DND-41 (cell line): Measurements from ENCODE around the gene ADCY7.

ENCODE experiments used
- ATAC-seq: fragments of 200-7000 bp; cut with Tn5 transposase; 3 replicates; pipeline ENCODE4 v1.9.1; 2021; ENCODE audit warnings: low read depth; ENCODE audit not compliant: insufficient read depth
- DNase-seq: peaks from one replicate; pipeline ENCODE4 v3.0.0-alpha.2; 2020
- H2AFZ ChIP-seq: 2 replicates; pipeline ENCODE4 v1.6.0; 2012; ENCODE audit warnings: low read depth, low read length
- H3K27ac ChIP-seq: 2 replicates; pipeline ENCODE4 v1.5.1; 2012; ENCODE audit warnings: low read length, inconsistent platforms
- H3K27me3 ChIP-seq: fragments of 200-600 bp; sonication (generic); 2 replicates; pipeline ENCODE4 v1.6.0; 2012; ENCODE audit warnings: low read length, mild to moderate bottlenecking, inconsistent platforms; ENCODE audit not compliant: insufficient read depth, poor library complexity
- H3K36me3 ChIP-seq: 2 replicates; pipeline ENCODE4 v1.5.1; 2012; ENCODE audit warnings: low read length, inconsistent platforms; ENCODE audit not compliant: insufficient read depth
- H3K4me1 ChIP-seq: 2 replicates; pipeline ENCODE4 v1.5.1; 2012; ENCODE audit warnings: mild to moderate bottlenecking, low read length; ENCODE audit not compliant: insufficient read depth
- H3K4me2 ChIP-seq: 2 replicates; pipeline ENCODE4 v1.6.0; 2012; ENCODE audit warnings: mild to moderate bottlenecking, moderate library complexity, low read length, inconsistent platforms; ENCODE audit not compliant: insufficient read depth
- H3K4me3 ChIP-seq, 2 experiments: fragments of 200-600 bp in 1 of 2; shearing (Covaris generic) in 1 of 2; 2 replicates each; pipeline ENCODE4 v1.5.1; 2012 to 2016; ENCODE audit warnings: inconsistent platforms in 2 of 2, low read length in 2 of 2, mild to moderate bottlenecking in 2 of 2, low read depth in 1 of 2, moderate library complexity in 1 of 2
- H3K79me2 ChIP-seq: 2 replicates; pipeline ENCODE4 v1.6.0; 2012; ENCODE audit warnings: low read length, inconsistent platforms; ENCODE audit not compliant: insufficient read depth
- H3K9ac ChIP-seq: 2 replicates; pipeline ENCODE4 v1.6.0; 2012; ENCODE audit warnings: low read depth, mild to moderate bottlenecking, inconsistent platforms, low read length, moderate library complexity
- H3K9me3 ChIP-seq: 2 replicates; pipeline ENCODE4 v1.5.1; 2012; ENCODE audit warnings: low read length, moderate library complexity, mild to moderate bottlenecking, inconsistent platforms; ENCODE audit not compliant: insufficient read depth, severe bottlenecking
- H4K20me1 ChIP-seq: 2 replicates; pipeline ENCODE4 v1.6.0; 2012; ENCODE audit warnings: low read length; ENCODE audit not compliant: insufficient read depth
- EZH2 ChIP-seq: IDR thresholded peaks from 3 replicates; pipeline ENCODE4 v1.6.1; 2012; ENCODE audit warnings: borderline replicate concordance, low read depth, mild to moderate bottlenecking, moderate library complexity, low read length, inconsistent platforms; ENCODE audit not compliant: severe bottlenecking
- TF ChIP-seq, protein P1 (sequence below): IDR thresholded peaks from 2 replicates; pipeline ENCODE4 v1.5.1; 2012; ENCODE audit warnings: borderline replicate concordance, low read length, moderate library complexity, mild to moderate bottlenecking; ENCODE audit not compliant: poor library complexity, severe bottlenecking; ENCODE audit errors: extremely low read depth

Gene ADCY7

DNA sequence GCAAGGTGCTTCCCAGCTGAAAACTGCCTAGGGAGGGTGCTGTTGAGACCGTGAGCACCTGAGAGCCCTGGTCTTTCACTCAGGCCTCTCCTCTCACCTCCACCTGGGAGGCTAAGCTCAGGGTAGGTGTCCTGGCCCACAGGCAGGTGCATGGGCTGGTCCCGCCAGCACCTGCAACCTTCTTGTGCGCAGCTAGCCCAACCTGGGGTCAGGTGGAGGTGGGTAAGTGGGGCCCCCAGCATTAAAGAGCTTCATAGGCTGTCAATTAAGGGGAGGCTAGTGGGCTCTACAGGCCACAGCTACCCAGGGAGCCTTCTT, 8.7 kb downstream of the ADCY7 start:
- DNase-seq (no peak), ATAC-seq (no peak)
- Histone ChIP-seq H3K27me3 (no peaks in the 10 kb centered on the region), H4K20me1 (peaks cover 4% of the 10 kb centered on the region; the same call in 1 of the 2 replicates), H3K4me2 (no peak overlapping the region), H3K4me1 (no peaks in the 10 kb centered on the region), H3K79me2 (no peaks in the 10 kb centered on the region), H3K4me3 (no peak overlapping the region), H2AFZ (no peak overlapping the region), H3K9ac (no peak overlapping the region), H3K9me3 (no peaks in the 10 kb centered on the region), H3K36me3 (no peaks in the 10 kb centered on the region), H3K27ac (no peak overlapping the region)
- TF ChIP-seq, protein P1, sequence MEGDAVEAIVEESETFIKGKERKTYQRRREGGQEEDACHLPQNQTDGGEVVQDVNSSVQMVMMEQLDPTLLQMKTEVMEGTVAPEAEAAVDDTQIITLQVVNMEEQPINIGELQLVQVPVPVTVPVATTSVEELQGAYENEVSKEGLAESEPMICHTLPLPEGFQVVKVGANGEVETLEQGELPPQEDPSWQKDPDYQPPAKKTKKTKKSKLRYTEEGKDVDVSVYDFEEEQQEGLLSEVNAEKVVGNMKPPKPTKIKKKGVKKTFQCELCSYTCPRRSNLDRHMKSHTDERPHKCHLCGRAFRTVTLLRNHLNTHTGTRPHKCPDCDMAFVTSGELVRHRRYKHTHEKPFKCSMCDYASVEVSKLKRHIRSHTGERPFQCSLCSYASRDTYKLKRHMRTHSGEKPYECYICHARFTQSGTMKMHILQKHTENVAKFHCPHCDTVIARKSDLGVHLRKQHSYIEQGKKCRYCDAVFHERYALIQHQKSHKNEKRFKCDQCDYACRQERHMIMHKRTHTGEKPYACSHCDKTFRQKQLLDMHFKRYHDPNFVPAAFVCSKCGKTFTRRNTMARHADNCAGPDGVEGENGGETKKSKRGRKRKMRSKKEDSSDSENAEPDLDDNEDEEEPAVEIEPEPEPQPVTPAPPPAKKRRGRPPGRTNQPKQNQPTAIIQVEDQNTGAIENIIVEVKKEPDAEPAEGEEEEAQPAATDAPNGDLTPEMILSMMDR, result no peak
- TF ChIP-seq EZH2, result no peak

GRCh38 chr16:50275428-50276325, 9.3 kb downstream of the ADCY7 start:
- Histone ChIP-seq H2AFZ (no peak overlapping the region), H3K36me3 (no peaks in the 10 kb centered on the region), H3K4me3 (no peak overlapping the region), H3K9ac (no peak overlapping the region), H3K4me2 (no peak overlapping the region), H4K20me1 (peaks cover 6% of the 10 kb centered on the region; the same call in 1 of the 2 replicates), H3K9me3 (no peaks in the 10 kb centered on the region), H3K4me1 (no peaks in the 10 kb centered on the region), H3K27ac (no peak overlapping the region), H3K79me2 (no peaks in the 10 kb centered on the region), H3K27me3 (no peaks in the 10 kb centered on the region)
- ATAC-seq (no peak), DNase-seq (no peak)
- TF ChIP-seq, protein P1, result no peak
- TF ChIP-seq EZH2, result no peak

- no peaks in the 10 kb centered on the region for H3K36me3 ChIP-seq
- H3K4me2 ChIP-seq, result no peak overlapping the region
- no peak overlapping the region for H3K4me3 ChIP-seq
- H3K4me1 ChIP-seq, result no peaks in the 10 kb centered on the region
- no peak overlapping the region for H3K27ac ChIP-seq
- no peaks in the 10 kb centered on the region for H3K79me2 ChIP-seq
- TF ChIP-seq EZH2, result no peak
- TF ChIP-seq, protein P1, result no peak
- H4K20me1 ChIP-seq, result peaks cover 11% of the 10 kb centered on the region; the same call in 1 of the 2 replicates
- DNase-seq (no peak), ATAC-seq (no peak)
- H3K27me3 ChIP-seq, result no peaks in the 10 kb centered on the region
- no peak overlapping the region for H3K9ac ChIP-seq
- no peak overlapping the region for H2AFZ ChIP-seq
- H3K9me3 ChIP-seq, result no peaks in the 10 kb centered on the region
Measured at GRCh38 chr16:50276326-50276640, 9.9 kb downstream of the ADCY7 start.
